HG03460 (cell line): Measurements from ENCODE around the gene TPRG1.

Experiments
- ATAC-seq: cut with Tn5 transposase; IDR thresholded peaks from one replicate; pipeline ENCODE4 v1.9.1; 2021; ENCODE audit not compliant: unreplicated experiment

TPRG1 gene

DNA sequence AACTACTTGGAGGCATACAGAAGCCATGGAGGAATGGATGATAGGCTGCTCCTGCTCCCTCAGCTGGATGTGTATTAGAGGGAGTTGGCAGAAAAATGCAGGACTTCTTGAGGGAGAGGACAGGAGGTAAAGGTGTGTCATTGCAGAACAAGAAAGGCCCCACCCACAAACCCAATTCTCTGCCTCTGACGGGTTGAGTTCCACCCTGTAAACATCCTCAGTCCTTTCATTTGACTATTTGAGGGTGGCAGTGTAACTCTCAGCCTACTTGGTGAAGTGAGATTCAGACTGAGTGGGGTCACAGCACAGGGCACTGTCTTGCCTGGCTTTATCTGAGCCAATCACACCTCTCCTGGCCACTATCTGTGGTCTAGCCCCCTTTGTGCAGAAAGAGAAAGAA is at the start of gene TPRG1:
Gene TPRG1 (plus strand): TSS at position 265 of the 400 bp plus-strand sequence. CDS start 35,414 bp downstream, outside the sequence.
- ATAC-seq: no peak

- no peak for ATAC-seq
These were observed 49.7 kb upstream of the TPRG1 start for GRCh38 chr3:189122110-189122509.

DNA sequence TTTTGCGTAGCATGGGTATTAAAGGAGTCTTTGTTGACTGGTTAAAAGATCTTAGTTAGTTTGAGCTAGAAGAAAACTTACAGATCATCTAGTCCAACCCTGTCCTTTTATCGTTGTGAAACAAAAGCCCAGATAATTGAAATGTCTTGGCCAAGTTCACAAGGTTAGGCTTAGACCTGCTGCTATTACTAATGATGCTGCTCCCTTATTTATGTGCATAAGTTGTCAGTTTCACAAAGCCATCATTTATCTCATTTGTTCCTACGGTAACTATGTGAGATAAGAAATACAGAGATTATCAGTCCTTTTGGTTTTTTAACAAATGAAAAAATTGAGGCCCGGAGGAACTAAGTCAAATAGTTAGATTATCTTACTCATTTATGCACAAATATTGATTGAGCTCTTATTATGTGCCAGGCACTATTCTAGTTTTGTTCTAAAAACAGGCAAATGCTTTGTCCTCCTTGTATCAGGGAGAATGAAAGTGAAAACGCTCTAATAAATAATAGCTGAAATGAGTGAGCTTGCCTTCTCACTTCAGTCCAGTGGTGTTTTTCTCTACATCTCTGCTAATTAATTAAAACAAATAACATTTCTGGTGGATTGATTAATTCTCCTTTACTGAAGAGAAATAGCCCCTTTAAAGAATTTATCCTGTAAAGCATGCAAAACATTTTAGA is 49.1 kb upstream of the TPRG1 start:
- ATAC-seq: no peak

DNA sequence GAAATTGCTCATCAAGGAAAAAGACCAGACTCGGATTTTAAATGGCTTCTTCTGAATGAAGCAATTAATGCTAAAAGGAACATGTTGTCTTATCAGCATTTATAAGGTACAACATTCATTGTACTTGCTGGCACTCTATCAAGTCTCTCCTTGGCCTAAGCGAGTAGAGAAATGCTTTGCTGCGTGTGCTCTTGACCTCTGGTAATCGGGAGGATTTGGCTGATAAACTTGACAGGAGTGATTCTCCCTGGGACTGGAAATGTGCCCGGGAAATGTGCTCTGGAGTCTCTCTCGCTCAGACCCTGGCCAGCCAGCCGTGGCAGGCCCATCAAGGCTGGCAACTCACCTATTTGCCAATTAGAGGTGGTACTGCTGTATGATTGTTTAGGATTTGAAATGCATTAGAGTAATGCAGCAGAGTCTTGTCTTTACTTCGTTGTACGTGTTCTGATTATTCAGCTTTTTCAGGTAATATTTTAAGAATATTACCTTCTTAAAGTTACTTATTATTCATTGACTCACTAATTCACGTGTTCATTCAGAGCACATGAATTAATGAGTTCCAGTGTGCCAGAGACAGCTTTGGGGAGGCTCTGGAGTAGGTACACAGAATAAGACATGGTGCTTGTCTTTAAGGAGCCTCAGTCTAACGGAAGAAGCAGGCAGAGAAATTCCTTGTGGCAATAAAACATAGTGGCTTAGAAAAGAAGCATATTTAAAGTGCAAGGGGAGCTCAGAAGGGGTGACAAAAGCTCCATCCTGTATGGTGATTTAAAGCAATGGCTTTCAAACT is 48.0 kb upstream of the TPRG1 start:
- no peak for ATAC-seq

GRCh38 chr3:189132231-189132671 is 39.5 kb upstream of the TPRG1 start:
- ATAC-seq: peak; percentile 96

- no peak for ATAC-seq
These were observed 38.9 kb upstream of the TPRG1 start for GRCh38 chr3:189132839-189133238.

DNA sequence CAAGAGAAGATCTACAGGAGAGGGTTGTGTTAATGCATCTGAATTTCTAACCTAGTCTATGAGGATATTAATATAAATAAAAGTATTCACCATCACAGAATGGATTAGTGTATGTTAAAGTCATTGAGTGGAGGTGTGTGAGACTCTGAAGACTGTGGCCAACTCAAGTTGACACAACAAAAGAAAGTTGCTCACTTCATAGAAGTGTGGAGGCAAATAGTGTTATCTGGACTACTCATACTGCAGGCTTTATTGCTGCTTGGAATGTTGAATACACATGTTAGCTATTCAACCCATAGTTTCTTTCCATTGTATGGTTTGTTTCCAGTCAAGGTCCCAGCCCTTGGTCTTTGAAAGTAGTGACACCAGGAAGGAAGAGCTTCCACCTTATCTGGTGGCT is 38.0 kb upstream of the TPRG1 start:
- no peak for ATAC-seq

GRCh38 chr3:189137416-189137815 is 34.4 kb upstream of the TPRG1 start:
- ATAC-seq: no peak

DNA sequence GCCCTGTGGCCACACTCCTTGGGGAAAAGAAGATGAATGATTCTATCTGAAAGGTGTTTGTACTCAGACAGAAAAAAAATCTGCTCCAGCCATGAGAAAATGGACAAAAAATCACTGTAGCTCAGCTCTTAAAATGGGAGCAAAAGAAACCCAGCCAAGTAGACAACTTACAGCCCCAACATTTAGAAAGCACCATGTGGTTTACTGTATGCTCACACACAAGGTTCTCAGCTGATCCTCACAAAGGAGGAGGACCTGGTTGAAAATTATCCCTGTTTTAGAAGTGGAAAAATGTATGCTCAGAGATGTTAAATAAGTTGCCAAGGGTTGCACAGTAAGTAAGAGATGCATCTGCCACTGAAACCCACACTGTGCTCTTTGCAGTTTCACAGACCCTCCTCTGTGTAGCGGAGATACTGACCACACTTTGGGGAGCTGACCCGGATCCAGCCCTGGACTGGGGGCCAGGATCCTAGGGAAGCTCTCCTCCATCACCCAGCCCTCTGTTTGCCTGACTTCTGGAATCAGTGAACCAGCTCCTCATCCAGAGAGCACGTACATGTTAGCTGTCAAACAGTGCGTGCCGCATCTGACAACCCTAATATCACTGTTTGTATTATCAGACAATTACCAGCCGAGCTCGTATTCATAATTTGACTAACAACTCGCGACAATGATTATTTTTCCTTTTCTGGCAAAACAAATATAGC is 32.7 kb upstream of the TPRG1 start:
- no peak for ATAC-seq

DNA sequence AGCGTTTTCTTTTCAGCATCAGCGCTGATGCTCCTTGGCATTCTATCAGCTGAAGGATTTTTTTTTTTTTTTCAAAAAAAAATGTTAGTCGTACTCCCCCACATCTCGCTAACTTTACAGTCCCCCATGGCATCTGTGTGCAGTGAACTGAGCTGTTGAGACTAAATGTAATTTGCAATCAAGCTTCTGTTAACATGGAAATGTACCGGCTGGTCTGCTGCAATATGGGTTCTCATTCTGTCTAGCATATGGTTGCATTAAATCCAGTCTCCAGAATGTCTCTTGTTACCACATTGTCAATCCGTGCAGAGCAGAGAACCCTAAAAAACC is 32.2 kb upstream of the TPRG1 start:
- ATAC-seq: no peak

DNA sequence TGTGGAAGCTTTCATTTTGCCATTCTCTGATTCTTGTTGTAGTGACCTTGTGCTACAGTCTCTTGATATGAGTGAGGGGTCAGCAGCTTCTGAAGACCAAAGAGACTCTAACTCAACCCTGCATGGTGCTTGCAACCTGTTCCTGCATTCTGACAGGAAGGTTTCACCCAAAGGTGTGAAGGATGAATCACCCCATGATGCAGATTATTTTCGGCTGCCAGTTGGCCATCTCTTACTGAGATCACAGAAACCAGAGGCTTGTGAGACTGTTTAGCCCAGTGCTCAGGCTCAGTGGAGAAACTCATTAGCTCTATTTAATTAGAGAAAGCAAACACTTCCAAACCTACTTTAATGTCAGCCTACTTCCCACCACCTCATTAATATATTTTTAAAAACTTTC is 29.2 kb upstream of the TPRG1 start:
- ATAC-seq: no peak

DNA sequence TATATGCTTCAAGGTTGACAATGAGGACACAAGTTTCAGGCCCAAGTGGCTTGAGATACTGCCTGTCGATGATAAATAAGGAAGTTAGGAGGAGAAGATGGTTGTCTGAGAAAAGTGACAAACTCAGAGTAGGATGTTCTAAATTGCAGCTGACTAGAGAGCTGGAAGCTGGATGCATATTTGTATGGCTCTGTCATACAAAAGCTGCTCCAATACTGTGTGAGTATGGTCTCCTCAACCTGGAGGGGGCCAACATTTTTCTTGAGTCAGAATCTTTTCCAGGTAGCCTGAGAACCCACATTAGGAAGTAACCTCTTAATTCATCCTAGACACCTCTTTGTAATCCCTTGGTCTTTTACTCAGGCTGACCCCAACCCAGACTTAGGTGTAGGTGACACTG is 28.4 kb upstream of the TPRG1 start:
- ATAC-seq: no peak

DNA sequence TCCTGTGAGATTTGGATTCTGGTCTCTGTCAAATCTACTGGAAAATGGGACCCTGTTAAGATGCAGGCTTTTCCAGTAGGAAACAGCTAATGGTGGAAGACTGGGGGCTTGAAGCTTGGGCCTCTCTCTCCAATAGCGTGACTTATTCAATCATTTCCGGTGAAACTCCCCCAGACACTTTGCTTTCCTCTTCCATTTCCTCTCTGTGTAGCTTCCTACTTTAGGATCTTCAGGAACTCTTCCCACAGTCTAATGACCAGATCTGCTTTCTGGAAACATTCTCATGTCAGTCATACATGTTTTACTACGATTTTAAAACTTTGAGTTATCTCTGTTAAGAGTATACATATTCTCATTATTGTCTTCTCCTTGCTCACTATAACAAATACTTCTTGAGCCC is 28.0 kb upstream of the TPRG1 start:
- ATAC-seq: no peak

GRCh38 chr3:189144645-189145044 is 27.1 kb upstream of the TPRG1 start:
- ATAC-seq: no peak

- ATAC-seq: no peak
These were observed 24.9 kb upstream of the TPRG1 start for GRCh38 chr3:189146848-189147247.

DNA sequence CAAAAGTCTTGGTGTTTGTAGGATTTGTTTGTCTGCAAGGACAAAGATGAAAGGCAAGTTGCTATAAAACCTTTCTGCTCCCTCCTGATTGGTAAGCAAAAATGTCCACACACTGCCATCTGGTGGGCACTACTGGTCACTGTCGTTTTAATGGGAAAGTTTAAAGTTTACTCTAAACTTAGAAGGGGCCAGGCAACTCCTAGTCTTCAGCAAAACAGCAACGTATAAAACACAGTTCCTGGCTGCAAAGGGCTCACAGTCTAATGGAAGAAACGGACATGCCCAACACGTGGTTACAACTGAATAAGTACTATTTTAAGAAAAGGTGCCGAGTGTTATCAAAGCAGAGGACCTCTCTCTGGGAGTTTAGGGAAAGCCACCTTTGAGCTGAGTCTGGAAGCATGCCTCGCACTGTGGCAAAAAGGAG is 23.7 kb upstream of the TPRG1 start:
- ATAC-seq: peak; percentile 64

DNA sequence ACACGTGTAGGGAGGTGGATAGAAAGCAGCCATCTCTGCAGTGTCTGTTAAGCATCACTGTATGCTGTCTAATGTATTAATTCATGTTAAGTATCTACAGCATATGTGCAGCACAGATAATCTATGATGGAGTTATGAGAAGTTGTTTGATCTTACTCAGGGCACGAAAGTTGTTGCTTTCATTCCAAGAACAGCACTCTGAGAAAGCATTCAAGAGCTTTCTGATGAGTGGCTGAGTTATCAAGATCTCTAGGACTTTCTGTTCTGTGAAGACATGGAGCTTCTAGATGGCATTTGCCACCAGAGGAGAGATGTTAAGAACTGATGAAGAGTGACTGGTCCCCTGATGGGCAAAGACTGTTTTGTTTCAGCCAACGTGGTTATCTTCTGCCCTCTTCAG is 22.6 kb upstream of the TPRG1 start:
- ATAC-seq: no peak

- ATAC-seq: no peak
These were observed 14.4 kb upstream of the TPRG1 start for GRCh38 chr3:189157232-189158007.

DNA sequence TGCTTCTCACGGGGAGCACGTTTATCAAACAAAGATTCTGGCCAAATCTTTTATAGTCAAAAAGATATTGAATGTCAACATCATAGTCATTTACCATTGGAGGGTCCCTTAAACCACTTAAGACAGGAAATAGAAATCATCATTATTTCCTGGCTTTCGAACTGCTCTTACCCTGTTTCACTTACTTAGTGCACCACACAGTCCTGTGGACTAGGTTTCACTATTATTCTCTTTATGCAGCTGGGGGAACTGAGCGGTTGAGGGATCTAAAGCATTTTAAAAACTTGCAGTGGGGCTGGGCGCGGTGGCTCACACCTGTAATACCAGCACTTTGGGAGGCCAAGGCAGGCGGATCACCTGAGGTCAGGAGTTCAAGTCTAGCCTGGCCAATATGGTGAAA is 13.7 kb upstream of the TPRG1 start:
- no peak for ATAC-seq

DNA sequence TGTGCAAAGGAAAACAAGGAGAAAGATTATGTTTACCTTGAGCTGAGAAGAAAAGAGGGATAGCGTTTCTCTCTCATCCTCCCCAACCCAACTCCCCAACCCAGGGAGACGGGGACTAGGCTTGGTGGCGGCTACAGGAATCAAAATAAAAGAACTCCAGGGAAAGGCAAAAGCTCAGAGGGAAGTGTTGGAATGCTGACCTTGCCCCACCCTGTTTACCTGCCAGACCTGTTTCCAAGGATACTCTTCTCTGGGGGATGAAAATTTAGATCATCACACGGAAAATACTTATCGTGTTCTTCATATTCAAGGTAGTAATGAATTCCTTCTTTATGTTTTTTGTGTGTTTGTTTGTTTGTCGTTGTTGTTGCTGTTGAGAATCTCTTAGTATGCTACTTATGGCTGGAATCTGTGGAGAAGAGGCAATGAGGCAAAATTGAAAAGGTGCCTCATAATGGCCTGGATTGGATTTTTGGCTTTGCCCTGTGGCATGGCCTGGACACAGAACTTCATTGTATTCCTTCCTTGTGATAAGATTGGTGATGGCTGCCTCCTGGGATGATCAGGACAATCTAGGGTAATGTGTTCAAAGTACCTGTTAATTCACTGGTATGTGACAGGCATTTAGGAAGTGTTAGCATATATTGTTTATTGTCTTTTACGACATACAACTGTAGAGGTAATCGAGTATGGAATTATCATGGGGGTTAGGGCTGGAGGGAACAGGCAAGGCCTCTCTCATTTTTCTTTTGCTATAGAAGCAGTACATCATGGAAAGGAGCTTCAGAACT is 11.1 kb upstream of the TPRG1 start:
- no peak for ATAC-seq
